NCI-H345 (cell line): Measurements from ENCODE around the gene TSSK2.
"Not testable (repeated sequence)": the region's sequence is repeated elsewhere in the genome, so short reads cannot be mapped to it uniquely, and the experiment has no call there.

Experiments
- DNase-seq: peaks from one replicate; lab custom pipeline; 2025; lab: John Stamatoyannopoulos, UW

Gene TSSK2

DNA sequence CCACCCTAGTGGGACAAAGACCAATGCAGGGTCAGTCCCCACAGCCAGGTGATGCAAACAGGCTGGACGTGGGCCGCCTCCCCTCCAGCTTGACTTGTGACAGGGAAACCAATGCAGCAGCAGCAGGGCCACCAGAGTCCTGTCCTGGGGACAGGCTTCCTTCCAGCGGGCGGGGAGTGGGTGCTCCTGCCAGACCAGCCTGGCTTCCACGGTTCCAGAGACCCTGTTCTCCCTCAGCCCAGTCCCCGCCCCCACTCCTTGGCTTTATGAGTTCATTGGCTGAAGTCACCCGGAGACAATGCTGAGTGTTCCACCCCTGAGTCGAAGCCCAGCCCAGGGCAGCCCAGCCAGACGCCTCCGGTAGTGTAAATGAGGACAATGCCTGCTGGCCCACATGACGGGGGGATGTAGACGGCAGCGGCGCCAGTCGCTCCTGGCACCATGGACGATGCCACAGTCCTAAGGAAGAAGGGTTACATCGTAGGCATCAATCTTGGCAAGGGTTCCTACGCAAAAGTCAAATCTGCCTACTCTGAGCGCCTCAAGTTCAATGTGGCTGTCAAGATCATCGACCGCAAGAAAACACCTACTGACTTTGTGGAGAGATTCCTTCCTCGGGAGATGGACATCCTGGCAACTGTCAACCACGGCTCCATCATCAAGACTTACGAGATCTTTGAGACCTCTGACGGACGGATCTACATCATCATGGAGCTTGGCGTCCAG is at the start of gene TSSK2:
TSSK2 (plus strand) TSS at position 350 of the 726 bp plus-strand sequence; CDS start at position 442, 92 bp downstream.
- DNase-seq = no peak

DNA sequence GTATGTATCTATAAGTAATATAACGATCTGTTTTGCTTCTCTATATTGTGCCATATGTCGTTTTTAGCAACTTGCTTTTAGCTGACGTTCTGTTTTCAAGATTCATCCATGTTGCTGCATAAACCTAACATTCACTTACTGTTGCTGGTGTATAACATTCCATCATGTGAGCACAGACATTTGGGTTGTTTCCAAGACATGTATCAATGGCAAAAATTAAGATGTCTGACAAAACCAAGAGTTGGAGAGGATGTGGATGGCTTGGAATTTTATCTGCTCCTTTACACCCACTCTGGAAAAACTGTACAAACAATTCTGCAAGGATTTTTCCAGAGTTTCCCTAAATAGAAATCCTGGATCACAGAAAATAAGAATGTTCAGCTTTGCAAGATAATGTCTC is 49.8 kb upstream of the TSSK2 start:
- DNase-seq = no peak

DNA sequence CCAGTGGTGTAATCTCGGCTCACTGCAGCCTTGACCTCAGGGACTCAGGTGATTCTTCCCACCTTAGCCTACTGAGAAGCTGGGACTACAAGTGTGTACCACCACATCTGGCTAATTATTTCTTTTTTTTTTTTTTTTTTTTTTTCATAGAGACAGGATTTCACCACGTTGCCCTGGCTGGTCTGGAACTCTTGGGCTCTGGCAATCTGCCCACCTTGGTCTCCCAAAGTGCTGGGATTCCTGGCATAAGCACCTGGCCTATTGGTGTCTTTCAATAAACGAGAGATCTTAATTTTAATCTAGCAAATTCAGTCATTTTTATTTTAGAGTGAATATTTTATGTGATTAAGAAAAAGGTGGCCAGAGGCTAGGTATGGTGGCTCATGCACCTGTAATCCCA is 49.0 kb upstream of the TSSK2 start:
- no peak for DNase-seq

DNA sequence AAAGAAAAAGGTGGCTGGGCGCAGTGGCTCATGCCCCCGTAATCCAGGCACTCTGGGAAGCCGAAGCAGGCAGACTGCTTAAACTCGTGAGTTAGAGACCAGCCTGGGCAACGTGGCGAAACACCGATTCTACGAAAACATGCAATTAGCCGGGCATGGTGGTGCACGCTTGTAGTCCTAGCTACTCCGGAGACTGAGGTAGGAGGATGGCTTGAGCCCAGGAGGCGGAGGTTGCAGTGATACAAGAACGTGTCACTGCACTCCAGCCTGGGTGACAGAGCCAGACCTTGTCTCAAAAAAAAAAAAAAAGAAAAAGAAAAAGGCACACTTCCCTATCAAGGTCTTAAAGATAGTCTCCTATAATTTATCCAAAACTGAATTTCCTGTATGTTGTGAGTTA is 48.3 kb upstream of the TSSK2 start:
- no peak for DNase-seq

DNA sequence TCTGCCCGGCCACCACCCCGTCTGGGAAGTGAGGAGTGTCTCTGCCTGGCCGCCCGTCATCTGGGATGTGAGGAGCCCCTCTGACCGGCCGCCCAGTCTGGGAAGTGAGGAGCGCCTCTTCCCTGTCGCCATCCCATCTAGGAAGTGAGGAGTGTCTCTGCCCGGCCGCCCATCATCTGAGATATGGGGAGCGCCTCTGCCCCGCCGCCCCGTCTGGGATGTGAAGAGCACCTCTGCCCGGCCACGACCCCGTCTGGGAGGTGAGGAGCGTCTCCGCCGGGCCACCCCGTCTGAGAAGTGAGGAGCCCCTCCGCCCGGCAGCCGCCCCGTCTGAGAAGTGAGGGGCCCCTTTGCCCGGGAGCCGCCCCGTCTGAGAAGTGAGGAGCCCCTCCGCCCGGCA is 47.0 kb upstream of the TSSK2 start:
- not testable (repeated sequence) for DNase-seq

DNA sequence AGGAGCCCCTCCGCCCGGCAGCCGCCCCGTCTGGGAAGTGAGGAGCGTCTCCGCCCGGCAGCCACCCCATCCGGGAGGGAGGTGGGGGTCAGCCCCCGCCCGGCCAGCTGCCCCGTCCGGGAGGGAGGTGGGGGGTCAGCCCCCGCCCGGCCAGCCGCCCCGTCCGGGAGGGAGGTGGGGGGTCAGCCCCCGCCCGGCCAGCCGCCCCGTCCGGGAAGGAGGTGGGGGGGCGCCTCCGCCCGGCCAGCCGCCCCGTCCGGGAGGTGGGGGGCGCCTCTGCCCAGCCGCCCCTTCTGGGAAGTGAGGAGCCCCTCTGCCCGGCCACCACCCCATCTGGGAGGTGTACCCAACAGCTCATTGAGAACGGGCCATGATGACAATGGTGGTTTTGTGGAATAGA is 46.5 kb upstream of the TSSK2 start:
- not testable (repeated sequence) for DNase-seq

DNA sequence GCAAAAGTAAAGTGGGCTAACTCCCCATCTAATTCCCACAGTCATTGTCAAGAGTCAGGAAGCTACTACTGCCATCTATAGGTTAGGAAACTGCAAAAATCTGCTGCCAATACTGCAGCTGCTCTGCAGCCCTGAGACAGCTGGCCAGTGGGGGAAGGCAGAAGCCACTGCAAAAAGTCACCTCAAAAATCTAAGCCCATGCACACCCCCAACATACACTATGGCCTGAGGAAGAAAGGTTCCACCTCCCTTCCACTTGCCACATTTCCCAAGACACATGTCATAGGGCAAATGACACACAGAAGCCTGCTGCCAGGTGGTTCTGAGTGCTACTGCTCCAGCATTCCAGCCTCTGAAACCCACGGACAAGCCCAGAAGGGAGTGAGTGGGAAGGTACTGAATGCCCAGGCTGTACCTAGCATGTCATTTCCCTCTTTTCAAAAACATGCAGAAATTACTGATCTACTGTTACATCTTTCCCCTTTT is 45.8 kb upstream of the TSSK2 start:
- DNase-seq = no peak

DNA sequence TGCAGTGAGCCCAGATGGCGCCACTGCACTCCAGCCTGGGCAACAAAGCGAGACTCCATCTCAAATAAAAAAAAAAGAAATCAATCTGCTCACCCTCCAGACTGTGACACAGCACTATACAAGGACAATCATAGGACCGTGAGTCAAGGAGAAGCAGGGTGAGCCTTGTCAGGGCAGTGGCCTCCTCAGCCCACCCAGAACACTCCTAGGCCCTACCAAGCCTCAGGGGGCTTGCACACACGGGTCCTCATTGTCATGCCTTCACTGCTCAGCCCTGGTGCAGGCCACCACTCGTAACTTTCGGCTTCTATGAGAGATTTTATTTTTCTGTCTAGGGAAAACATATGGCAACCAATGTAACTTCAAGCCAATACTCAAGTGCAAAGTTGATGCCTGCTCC is 44.7 kb upstream of the TSSK2 start:
- no peak for DNase-seq

DNA sequence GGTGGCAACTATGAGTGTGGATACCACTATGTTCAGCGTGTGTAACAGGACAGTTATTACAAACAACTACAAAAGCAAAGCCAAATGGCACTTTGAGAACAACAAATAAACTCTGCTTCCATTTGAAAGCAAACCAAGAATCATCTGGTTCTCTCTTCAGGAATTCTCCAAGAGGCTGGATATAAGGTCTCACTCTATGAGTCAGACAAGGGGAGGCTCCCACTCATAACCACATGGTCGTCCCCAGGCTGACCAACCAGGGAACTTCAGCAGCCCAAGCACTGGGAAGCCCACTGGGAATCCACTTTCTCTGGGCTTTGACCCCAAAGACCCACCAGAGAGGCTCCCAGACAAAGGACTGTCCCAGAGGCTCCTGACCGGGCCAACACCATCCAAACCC is 44.2 kb upstream of the TSSK2 start:
- no peak for DNase-seq

DNA sequence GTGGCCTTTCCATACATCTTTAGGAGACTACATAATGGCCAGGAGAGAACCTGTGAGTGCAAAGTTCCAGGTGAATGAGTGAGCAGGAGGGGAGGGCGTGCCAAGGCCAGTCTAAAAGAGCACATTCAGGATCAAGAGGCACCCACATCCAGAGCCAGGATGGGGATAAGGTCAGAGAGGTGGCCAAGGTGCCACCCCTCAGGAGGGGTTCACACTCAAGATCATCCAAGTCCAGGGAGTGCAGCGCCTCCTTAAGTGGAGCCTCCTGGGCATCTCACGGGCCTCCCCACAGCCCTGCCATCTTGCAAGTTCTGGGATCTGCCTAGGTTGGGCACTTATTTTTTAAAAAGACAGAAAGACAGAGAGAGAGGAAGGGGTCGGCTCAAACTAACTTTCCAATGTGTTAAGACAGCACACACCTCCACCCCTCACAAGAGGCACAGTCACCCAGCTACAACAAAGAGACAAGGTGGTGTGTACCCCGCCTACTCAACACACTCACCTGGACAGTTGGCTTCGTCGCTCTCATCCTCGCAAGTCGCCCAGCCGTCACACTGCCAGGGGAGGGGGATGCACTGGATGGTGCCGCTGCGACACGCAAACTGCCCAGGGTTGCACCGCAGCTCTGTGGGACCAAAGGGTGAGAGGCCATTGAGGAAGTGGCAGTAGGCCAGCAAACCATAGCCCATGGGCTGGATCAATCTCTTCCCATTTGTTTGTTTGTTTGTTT is 42.1 kb upstream of the TSSK2 start:
- DNase-seq = no peak

DNA sequence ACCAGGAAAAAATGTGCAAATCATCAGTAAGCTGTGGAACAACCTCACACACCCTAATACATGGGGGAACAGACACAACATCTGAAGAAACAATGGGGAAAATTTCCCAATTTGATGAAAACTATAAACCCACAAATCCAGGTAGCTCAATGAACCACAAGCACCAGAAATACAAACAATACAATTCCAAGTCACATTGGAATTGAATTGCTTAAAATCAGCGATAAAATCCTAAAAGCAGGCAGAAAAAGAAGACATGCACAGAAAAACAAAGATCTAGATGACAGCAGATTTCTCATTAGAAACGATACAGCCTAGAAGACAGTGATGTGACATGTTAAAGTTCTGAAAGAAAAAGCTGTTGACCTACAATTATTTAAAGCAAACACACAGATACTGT is 40.9 kb upstream of the TSSK2 start:
- no peak for DNase-seq

DNA sequence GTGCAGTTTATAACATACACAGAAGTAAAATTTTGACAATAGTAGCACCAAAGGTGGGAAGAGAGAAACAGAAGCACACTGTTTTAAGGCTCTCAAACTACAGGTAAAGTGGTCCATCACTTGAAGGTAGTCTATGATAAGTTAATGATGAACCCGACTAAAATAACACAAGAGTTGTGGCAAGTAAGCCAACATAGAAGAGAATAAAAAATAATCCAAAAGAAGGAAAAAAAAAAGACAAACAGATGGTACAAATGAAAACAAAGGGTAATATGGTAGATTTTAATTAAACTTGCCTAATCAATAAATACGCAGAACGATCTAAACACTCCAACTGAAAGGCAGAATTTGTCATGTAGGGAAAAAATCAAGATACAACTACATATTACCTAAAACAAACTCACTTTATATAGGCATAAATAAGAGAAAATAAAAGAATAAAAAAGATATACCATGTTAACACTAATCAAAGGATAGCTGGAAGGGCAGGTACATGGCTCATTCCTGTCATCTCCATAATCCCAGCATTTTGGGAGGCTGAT is 40.5 kb upstream of the TSSK2 start:
- DNase-seq = no peak

DNA sequence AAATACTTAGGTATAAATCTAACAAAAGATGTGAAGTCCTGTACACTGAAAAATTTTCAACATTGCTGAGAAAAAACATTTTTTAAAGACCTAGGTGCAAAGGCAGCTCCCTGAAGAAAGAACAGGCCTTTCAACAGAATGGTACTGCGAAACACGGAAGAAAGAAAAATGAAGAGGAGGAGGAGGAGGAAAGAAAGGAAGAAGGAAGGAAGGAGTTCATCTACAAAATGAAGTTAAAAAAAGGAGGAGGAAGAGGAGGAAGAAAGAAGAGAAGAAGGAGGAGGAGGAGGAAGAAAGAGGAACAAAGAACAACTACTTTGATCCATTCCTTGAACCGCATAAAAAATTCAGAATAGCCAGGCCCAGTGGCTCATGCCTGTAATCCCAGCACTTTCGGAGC is 38.4 kb upstream of the TSSK2 start:
- DNase-seq = no peak

DNA sequence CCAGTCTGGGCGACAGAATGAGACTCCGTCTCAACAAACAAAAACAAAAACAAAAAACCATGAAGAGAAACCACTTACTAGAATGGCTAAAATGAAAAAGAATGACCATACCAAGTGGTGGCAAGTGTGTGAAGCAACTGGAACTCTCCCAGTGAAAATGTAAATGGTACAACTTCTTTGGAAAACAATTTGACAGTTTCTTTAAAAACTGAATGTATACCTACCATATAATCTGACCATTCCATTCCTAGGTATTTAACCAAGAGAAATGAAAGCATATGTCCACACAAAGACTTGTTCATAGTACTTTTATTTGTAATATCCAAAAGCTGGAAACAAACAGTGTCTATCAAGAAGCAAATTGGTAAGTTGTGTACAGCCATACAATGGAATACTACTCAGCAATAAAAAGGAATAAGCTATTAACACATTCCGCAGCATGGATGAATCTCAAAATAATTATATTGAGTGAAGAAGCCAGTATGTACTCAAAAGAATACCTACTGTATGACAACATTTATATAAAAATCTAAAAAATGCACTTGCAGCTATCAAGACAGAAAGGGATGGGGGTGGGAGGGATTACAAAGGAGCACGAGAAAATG is 36.6 kb upstream of the TSSK2 start:
- no peak for DNase-seq

DNA sequence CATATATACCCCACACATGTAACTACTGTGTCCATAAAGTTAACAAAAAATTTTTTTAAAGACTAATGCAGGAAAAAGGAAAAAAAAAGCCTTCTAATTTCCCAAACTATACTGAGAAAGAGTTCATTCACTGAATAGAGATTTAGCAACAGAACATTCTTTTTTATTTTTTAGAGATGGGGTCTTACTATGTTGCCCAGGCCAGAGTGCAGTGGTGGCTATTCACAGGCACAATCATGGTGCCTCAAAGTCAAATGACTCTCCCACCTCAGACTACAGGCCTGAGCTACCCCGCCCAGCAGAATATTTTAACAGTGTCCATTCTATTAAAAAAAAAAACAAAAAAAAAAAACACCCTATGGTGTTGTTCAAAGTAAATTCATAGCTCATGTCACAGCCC is 34.6 kb upstream of the TSSK2 start:
- no peak for DNase-seq

DNA sequence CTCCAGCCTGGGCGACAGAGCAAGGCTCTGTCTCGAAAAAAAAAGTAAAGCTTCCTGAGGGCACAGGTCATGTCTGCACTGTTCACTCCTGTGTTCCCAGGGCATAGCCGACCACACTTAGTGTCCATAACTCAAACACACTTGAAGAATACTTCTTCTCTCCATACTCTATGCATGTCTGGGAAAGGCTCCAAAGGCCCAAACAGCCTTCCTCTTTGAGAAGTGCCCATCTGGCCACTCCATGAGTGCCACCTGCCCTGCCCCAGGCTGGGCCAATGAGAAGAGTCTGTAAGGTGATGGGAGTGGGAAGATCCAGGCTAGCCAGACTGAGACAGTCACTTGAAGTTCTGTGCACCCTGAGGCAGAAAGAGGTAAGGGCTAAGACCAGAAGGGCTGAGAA is 33.6 kb upstream of the TSSK2 start:
- DNase-seq = no peak

DNA sequence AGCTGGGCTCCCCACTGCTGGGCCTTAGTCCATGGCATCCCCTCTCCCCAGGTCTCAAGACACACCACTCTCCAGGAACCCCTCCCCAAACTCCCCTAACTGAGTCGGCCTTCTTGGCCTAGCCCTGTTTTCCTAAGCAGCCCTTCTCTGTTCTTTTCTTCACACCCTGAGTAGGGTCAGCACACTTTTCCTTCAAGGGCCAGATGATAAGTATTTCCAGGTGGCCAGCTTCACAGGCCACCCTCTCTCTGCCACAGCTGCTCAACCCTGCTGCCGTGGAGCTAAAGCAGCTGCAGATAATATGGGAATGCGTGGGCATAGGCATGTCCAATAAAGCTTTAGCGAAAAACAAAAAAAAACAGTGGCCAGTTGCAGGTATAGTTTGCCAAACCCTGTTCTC is 33.0 kb upstream of the TSSK2 start:
- no peak for DNase-seq

DNA sequence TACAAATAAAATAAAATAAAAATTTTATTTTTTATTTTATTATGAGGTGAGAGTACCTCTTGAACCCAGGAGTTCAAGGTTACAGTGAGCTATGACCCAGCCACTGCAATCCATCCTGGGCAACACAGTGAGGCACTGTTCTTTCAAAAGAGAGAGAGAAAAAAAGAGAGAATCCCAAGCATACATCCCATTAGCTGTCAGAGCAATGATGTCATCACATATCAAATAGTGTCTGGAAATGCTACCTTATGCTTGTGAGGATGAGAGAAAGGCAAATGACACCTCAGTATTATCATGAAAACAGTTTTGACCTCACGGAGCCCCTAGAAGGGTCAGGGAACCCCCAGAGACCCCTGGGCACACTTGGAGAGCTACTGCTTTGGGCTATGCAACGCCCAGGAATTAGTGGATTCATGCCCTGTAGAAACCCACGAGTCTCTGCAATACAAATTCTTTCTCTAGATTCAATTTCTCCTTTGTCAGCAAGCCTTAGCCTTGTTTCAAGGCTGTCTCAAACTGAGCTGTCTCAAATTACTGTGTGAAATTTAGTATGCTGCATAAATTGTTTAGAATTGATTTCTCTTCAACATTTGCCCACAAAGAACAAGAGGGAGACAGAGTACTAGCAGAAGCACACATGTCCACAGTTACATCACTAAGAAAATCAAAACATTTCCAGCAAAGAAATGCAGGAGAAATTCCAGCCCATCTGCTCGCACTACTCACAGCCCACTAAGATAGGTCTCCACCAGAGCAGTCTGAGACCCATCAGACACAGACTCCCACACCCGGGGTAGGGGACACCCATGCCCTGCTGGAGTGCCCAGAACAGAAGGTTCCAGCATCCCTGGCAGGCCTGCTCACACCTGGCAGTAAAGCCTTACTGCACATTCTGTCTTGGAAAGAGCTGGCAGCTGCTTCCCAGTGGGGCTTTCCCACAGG is 27.0 kb upstream of the TSSK2 start:
- no peak for DNase-seq

DNA sequence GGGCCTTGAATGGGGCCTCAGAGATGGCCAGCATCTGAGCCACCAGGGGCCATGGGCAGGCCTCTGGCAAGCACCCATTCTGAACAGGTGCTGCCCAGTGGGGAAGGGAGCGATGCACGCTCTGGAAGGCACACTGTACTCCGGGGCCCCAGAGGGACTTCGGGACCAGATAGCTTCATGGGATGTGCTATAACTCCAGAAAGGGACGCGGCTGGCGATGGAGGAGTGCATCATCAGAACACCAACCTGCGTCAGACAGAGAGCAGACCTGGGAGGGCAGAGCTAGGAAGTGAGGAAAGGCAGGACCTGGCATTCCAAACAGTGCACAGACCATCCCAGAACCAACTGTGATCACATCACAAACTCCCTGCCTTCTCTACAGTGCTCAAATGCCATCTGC is 25.7 kb upstream of the TSSK2 start:
- DNase-seq = no peak

DNA sequence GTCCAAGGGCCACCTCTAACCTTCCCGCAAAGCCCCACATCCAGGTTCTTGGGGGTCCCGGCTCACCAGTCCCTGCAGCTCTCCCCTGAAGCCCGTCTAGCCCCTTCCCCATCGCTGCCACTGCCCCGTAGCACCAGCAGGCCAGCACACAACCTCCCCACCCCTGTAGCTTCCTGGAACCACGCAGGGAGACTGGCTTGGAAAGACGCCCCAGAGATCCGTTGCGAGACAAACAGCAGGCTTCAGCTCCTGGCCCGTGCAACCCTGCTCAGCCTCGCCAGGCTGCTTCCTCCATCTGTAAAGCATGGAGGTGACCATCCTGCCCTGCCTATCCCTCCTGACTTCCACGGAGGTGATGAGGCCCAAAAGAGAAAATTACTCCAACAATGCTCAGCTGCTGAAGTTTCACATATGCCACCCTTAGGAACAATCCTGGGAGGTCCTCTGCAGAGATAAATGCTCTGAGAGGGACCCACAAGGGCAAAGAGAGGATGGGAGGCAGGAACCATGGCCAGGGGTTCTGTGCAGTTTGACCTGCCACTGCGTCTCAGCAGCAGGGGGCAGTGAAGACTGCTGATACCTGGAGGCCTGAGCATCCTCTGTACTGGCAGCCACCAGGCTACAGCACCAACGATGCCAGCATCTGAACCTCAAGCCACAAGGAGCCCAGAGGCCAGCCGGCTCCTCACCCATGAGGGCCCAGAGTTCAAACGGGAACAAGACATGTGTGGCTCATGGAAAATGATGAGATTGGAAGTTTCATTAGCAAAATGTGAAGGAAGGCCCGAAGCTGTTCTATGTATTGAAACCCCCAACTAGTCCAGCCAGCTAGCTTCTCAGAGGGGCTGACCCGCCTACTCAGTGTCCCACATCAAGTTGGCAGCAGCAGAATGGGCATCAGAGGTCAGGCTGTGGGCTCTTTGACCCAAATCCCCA is 25.0 kb upstream of the TSSK2 start:
- DNase-seq = no peak
